WERI-Rb-1 (cell line): ENCODE data around the gene ACSF3.
"Not testable (repeated sequence)": the region's sequence is repeated elsewhere in the genome, so short reads cannot be mapped to it uniquely, and the experiment has no call there.

Source experiments
- DNase-seq: peaks from one replicate; pipeline ENCODE4 v3.0.0-alpha.2; 2020
- H3K27ac ChIP-seq: fragments of 250-450 bp; sonication (Bioruptor Pico); 2 replicates; pipeline ENCODE4 v1.5.1; 2020; ENCODE audit warnings: mild to moderate bottlenecking, moderate library complexity
- H3K27me3 ChIP-seq: fragments of 250-450 bp; sonication (Bioruptor Pico); 2 replicates; pipeline ENCODE4 v1.5.1; 2021; ENCODE audit warnings: mild to moderate bottlenecking, low read depth, moderate library complexity; ENCODE audit not compliant: insufficient read depth, severe bottlenecking
- H3K36me3 ChIP-seq: fragments of 250-450 bp; sonication (Bioruptor Pico); 2 replicates; pipeline ENCODE4 v1.5.1; 2020; ENCODE audit warnings: mild to moderate bottlenecking, moderate library complexity
- H3K4me3 ChIP-seq: 2 replicates; pipeline ENCODE4 v1.5.1; 2011; ENCODE audit warnings: low read depth, mild to moderate bottlenecking, control low read depth, low read length
- H3K9me3 ChIP-seq: fragments of 250-450 bp; sonication (Bioruptor Pico); 2 replicates; pipeline ENCODE4 v1.5.1; 2021; ENCODE audit warnings: mild to moderate bottlenecking, moderate library complexity; ENCODE audit not compliant: severe bottlenecking
- CTCF ChIP-seq: IDR thresholded peaks from 2 replicates; pipeline ENCODE4 v1.5.1; 2011; ENCODE audit warnings: low read depth, mild to moderate bottlenecking, control low read depth, inconsistent platforms, low read length

The ACSF3 gene

DNA sequence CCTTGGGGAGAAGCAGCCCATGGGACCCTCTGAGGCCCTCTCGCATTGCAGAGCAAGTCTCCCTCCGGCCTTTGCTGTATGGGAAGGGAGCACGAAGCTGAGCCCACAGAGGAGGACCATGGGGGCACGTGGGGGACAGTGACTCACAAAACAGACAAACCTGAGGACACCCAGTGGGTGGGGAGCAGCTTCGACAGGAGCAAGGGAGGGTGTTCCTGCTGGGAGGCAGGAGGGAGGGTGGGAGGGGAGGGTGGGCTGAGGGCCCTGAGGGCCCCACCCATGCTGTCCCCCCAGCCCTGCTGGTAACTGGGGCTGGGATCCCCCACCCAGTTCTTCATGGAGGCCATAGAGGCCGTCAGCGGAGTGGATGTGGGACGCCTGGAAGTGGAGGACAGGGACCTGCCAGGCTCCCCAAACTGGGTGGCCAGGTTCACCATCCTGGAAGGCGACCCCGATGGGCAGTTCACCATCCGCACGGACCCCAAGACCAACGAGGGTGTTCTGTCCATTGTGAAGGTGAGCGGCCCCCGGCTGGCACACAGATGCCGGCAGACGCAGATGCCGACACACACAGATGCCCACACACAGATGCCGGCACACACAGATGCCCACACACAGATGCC is 94.2 kb downstream of the ACSF3 start:
- no peak for TF ChIP-seq CTCF

GRCh38 chr16:89188471-89189357 is 95.1 kb downstream of the ACSF3 start:
- H3K36me3 ChIP-seq, H3K4me3 ChIP-seq, H3K27me3 ChIP-seq, H3K9me3 ChIP-seq, H3K27ac ChIP-seq, DNase-seq: not testable (repeated sequence)

More for the DNA sequence above, 94.2 kb downstream of the ACSF3 start:
- no peak for DNase-seq
- Histone ChIP-seq H3K27me3 (no peaks in the 10 kb centered on the region), H3K27ac (no peak overlapping the region), H3K9me3 (no peaks in the 10 kb centered on the region), H3K4me3 (no peak overlapping the region), H3K36me3 (no peaks in the 10 kb centered on the region)

- no peak overlapping the region for H3K27ac ChIP-seq
- no peaks in the 10 kb centered on the region for H3K27me3 ChIP-seq
- no peaks in the 10 kb centered on the region for H3K36me3 ChIP-seq
- H3K9me3 ChIP-seq, result no peaks in the 10 kb centered on the region
- no peak overlapping the region for H3K4me3 ChIP-seq
- no peak for DNase-seq
- TF ChIP-seq CTCF, result no peak
These were observed 95.8 kb downstream of the ACSF3 start for GRCh38 chr16:89189358-89190025.

GRCh38 chr16:89190150-89190958 is 96.7 kb downstream of the ACSF3 start:
- no peak overlapping the region for H3K27ac ChIP-seq
- H3K4me3 ChIP-seq, result no peak overlapping the region
- H3K27me3 ChIP-seq, result no peaks in the 10 kb centered on the region
- DNase-seq, result no peak
- H3K9me3 ChIP-seq, result no peaks in the 10 kb centered on the region
- no peaks in the 10 kb centered on the region for H3K36me3 ChIP-seq
- no peak for TF ChIP-seq CTCF

DNA sequence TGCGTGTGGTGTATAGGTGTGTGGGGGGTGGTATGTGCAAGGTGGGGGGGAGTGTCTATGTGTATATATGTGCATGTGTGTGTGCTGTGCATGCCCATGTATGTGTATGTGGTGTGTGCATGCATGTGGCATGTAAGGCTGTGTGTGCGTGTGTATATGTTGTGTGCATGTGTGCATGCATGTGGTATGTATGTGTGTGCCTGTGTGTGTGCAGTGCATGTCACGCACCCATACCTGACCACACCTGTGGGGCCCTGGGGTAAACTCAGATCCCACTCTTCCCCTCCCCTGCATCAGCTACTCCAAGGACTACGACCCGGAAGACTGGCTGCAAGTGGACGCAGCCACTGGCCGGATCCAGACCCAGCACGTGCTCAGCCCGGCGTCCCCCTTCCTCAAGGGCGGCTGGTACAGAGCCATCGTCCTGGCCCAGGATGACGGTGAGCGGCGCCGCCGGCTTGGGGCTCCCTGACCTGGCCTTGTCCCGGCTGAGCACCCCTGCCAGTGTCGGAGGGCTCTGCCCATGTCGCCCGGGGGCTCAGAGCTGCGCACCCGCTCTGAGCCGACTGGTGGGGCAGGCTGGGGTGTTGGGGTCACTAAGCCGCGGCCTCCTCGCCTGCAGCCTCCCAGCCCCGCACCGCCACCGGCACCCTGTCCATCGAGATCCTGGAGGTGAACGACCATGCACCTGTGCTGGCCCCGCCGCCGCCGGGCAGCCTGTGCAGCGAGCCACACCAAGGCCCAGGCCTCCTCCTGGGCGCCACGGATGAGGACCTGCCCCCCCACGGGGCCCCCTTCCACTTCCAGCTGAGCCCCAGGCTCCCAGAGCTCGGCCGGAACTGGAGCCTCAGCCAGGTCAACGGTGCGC is 97.6 kb downstream of the ACSF3 start:
- TF ChIP-seq CTCF, result no peak
- Histone ChIP-seq H3K4me3 (no peak overlapping the region), H3K36me3 (no peaks in the 10 kb centered on the region), H3K27ac (no peak overlapping the region), H3K27me3 (no peaks in the 10 kb centered on the region), H3K9me3 (no peaks in the 10 kb centered on the region)
- DNase-seq, result no peak
